ENCODE measurements around the gene PCBP3.
A peak's percentile ranks its signal among the peaks of the same experiment; 100 is the strongest.
"Not testable (repeated sequence)": the region's sequence is repeated elsewhere in the genome, so short reads cannot be mapped to it uniquely, and the experiment has no call there.

Gene PCBP3

GRCh38 chr21:45613881-45614280 is 29.6 kb upstream of the PCBP3 start:
- no peak for DNase-seq

GRCh38 chr21:45615145-45615711 is 28.3 kb upstream of the PCBP3 start:
- peak; percentile 90 to 92 for DNase-seq

- no peak for DNase-seq
Measured at GRCh38 chr21:45617021-45617921, 26.3 kb upstream of the PCBP3 start.

GRCh38 chr21:45618287-45618686 is 25.2 kb upstream of the PCBP3 start:
- DNase-seq: no peak

- no peak for DNase-seq
Measured at GRCh38 chr21:45618846-45619485, 24.6 kb upstream of the PCBP3 start.

GRCh38 chr21:45620201-45620923 is 23.2 kb upstream of the PCBP3 start:
- no peak for DNase-seq

GRCh38 chr21:45621435-45622331 is 21.8 kb upstream of the PCBP3 start:
- DNase-seq: not testable (repeated sequence)

GRCh38 chr21:45622416-45623097 is 21.0 kb upstream of the PCBP3 start:
- no peak for DNase-seq

- DNase-seq: no peak
Measured at GRCh38 chr21:45623436-45623835, 20.1 kb upstream of the PCBP3 start.

- DNase-seq: not testable (repeated sequence)
Measured at GRCh38 chr21:45626127-45626526, 17.4 kb upstream of the PCBP3 start.

- no peak for DNase-seq
Measured at GRCh38 chr21:45629046-45629981, 14.2 kb upstream of the PCBP3 start.

- DNase-seq: no peak
Measured at GRCh38 chr21:45630066-45630694, 13.3 kb upstream of the PCBP3 start.

- no peak for DNase-seq
Measured at GRCh38 chr21:45630876-45631275, 12.6 kb upstream of the PCBP3 start.

GRCh38 chr21:45631540-45631939 is 12.0 kb upstream of the PCBP3 start:
- no peak for DNase-seq

- DNase-seq: peak in 1 of 2 donors; percentile 30
Measured at GRCh38 chr21:45632160-45632559, 11.4 kb upstream of the PCBP3 start.

GRCh38 chr21:45632637-45633251 is 10.8 kb upstream of the PCBP3 start:
- DNase-seq: no peak

GRCh38 chr21:45634511-45635183 is 8.9 kb upstream of the PCBP3 start:
- DNase-seq: no peak

GRCh38 chr21:45635271-45636151 is 8.0 kb upstream of the PCBP3 start:
- DNase-seq: no peak

All from CD4-positive, alpha-beta T cell treated with Interleukin-4 for 1 hour (primary cell).